GM19395 (cell line): Measurements from ENCODE around the gene PAM16.
A peak's percentile ranks its signal among the peaks of the same experiment; 100 is the strongest.

Source experiments
- ATAC-seq: cut with Tn5 transposase; IDR thresholded peaks from one replicate; pipeline ENCODE4 v1.9.1; 2021; ENCODE audit warnings: mild to moderate bottlenecking, moderate library complexity; ENCODE audit not compliant: unreplicated experiment

Gene PAM16

DNA sequence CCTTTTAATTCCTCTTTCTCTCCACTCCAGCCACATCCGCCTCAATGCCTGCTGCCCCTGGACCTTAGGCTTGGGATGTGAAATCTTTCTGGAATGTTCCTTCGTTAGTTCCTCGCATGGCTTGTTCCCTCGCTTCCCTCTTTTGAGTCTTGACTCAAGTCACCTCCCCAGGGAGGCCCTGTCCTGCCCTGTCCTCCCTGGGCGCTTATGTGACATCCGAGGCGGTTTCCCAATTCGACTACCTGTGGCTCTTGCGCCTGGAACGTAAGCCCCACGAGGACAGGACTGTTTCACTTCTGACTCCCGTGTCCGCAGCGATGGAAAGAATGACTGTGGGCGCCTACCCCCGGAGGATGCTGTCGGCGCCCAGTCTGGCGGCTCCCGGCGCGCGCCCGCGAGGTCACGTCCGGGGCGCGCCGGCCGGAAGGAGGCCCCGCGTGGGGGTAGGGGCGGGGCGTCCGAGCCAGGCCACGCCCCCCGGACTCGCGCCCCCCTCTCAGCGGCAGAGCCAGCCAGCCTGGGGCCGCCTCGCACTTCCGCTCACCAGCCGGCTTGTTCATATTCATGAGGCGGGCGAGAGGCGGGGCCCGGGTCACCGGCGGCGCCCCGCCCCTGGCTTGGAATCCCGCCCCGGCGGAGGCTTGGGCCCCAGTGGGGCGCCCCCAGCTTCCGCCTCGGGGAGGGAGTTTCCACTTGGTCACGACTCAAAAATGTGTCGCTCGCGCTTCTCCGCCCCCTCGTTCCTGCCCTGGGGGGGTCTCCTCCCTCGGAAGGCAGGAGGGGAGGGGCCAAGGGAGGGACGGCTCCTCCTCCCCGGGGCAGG lies 43.7 kb downstream of the PAM16 start:
- peak; percentile 87 for ATAC-seq

DNA sequence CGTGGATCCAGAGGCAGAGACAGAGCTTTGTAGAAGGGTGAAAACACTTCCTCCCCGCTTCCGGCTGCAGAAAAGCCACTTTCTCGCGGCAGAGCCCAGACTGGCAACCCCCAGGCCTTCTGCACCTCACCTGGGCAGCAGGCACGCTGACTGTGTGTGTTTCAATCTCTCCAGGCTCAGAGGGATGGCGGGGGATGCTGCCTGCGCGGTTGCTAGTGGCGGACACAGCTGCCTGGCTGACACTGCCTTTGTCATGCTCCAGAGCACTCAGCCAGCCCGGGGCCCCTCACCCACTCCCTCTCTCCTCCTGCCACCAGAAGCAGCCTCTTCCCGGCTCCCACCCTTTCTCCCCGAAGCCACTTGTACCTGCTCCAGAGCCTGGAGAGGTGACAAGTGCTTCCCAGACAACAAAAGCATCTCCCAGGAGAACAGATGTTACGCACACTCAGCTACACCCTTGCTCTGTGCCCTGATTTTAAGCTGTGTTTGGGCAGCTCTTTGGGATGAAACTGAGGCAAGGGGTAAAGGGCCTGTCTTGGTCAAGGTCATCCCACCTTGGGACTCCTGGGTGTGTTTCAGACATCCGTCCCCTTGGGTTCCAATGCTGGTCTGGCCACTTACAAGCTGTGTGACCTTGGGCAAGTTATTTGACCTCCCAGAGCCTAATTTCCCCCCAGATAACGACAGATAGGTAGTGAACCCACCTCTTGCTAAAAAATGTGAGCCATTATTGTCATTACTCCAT lies 44.5 kb downstream of the PAM16 start:
- no peak for ATAC-seq

DNA sequence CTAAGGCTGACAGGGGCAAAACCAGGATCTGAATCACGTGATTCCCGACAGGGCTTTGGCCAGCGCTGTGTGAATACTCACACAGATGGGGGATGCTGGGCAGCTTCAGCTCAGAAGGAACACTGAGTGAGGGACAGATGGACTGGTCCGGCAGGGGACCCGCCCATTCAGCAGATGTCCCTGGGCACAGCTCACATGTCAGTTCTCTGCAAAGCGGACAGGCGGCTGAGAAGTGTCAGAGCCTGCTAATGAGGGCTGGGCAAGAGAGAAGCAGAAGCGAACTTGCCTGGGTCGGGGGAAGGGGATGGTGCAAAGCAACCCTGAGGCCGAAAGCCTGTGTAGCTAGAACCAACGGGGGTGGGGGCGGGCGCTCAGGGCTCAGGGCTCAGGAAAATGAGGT lies 47.1 kb downstream of the PAM16 start:
- ATAC-seq, result no peak

DNA sequence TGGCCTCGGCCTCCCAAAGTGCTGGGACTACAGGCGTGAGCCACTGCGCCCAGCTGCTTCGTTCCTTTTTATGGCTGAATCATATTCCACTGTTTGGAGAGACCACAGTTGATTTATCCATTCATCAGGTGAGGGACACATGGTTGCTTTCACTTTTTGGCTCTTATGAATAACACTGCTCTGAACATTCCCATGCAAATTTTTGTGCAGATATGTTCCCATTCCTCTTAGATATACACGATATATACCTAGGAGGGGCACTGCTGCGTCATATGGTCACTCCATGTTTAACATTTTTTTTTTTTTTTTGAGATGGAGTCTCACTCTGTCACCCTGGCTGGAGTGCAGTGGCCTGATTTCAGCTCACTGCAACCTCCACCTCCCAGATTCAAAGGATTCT lies 49.2 kb downstream of the PAM16 start:
- no peak for ATAC-seq

DNA sequence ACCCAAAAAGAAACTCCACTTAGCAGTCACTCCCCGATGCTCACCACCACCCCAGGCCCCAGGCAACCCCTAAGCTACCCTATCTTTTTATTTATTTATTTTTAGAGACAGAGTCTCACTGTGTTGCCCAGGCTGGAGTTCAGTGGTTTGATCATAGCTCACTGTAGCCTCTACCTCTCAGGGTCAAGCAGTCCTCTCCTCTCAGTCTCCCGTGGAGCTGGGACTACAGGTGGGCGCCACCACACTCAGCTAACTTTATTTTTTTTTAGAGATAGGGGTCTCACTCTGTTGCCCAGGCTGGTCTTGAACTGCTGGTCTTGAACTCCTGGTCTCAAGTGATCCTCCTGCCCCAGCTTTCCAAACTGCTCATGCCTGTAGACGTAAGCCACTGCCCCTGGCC lies 49.9 kb downstream of the PAM16 start:
- ATAC-seq, result no peak

DNA sequence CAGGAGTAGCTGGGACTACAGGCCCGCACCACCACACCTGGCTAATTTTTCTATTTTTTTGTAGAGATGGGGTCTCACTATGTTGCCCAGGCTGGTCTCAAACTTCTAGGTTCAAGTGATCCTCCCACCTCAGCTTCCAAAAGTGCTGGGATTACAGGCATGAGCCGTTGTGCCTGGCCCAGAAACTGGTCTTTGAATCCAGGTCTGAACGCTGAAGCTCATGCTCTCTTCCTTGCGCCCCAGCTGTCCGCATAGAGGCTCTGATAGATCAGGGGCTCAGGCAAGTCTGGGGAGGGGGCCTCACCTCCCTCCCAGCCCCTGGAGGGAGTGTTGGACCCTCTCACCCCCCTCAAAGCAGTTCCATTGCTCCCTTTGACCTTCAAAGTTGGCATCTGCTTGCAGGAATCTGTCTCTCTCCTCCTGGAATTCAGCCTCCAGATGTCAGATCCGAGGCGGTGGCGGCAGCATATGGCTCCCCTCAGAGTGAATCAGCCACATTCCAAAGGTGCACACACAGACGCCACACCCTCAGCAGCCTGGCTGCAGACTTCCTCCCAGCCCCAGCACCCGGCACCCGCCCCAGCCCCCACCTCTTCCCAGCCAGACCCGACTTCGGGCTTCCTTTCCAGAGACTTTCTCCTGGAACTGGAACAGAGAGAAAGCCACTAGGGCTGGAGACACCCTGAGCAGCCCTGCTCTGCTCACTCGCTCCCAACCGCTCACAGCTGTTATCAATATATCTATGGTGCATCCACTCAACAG lies 52.2 kb downstream of the PAM16 start:
- no peak for ATAC-seq

DNA sequence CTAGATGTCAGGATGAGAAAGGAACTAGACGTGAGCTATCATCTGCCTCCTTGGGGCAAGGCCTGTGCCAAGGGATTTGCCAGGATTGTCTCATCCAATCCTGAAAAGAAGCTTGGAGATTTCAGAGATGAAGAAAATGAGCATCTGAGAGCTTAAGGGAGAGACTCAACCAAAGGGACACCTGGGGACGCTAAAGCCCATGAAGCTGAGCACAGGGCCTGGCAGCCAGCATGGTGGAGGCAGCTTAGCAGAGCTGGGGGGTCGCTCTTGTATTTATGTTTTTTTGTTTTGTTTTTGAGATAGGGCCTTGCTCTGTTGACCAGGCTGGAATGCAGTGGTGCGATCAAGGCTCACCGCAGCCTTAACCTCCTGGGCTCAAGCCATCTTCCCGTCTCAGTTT lies 53.6 kb downstream of the PAM16 start:
- no peak for ATAC-seq

DNA sequence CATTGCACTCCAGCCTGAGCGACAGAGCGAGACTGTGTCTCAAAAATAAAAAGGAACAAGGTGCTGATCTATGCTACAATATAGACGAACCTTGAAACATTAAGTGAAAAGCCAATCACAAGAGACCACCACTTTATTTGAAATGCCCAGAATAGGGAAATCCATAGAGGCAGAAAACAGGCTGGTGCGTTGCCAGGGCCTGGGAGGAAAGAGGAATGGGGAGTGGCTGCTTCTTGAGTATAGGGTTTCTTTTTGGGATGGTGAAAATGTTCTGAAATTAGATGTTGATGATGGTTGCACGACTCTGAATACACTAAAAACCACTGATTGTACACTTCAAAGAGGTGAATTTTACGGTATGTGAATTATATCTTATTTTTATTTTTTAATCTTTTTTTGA lies 55.5 kb downstream of the PAM16 start:
- ATAC-seq, result no peak

DNA sequence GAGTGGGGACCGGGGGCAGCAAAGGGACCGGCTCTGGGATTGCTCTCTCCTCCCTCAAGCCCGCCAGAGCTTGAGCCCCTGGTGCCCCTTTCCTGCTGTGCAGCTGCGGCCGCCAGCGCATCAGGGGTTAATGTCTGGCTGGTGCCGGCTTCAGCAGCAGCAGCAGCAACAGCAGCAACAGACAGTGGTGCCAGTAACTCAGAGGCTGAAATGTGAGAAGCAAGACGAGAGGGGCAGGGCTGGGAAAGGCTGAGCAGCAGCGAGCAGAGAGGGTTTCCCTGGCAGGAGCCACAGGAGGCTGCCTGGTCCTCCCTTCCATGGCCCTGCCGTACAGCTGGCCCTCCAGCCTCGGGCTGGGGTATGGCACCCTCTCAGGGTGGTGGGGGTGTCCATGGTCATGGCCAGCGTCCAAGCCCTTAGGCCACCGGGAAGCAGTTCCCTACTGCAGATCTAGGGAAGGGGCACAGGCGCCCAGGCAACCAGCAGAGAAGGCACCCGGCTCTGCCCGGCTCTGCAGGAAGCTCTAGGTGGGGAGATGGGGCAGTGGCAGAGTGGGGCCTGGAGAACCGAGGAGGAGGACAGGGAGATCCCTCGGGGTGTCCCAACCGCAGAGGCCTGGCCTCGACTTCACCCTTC lies 57.2 kb downstream of the PAM16 start:
- no peak for ATAC-seq

DNA sequence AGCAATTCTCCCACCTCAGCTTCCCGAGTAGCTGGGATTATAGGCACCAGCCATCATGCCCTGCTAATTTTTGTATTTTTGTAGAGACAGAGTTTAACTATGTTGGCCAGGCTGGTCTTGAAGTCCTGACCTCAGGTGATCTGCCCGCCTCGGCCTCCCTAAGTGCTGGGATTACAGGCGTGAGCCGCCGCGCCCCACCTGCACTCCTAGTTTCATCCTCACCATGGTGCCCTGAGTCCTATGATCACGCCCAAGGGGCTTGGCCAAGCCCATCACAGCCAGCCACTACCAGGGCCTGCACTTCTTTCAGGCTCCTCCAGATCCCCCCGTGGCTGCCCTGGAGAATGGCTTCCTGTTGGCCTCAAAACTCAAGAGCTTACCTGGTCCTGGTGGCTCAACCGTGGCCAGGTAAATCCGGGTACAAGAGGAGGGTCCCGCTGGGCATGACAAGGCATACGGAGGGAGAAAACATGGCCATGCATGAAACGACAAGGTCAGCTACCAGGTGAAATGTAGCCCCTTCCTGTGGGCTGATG lies 57.9 kb downstream of the PAM16 start:
- ATAC-seq, result no peak

DNA sequence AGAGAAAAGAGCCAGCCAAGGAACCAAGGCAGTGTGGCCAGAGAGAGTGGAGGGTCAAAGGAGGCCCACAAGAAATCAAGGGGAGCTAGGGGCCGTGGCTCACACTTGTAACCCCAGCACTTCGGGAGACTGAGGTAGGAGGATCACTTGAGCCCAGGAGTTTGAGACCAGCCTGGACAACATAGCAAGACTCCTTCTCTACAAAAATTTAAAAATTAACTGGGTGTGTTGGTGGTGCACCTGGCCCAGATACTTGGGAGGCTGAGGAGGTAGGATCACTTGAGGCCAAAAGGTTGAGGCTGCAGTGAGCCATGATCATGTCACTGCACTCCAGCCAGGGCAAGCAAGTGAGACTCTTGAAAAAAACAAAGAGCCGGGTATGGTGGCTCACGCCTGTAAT lies 59.4 kb downstream of the PAM16 start:
- ATAC-seq, result no peak
